HL-60 (cell line): ENCODE data around the gene PRKAG2.
A peak's percentile ranks its signal among the peaks of the same experiment; 100 is the strongest.

Source experiments
- DNase-seq, 2 experiments: peaks; one replicate each; pipeline ENCODE4 v3.0.0-alpha.2; 2010 to 2020; ENCODE audit warnings: low read depth in 1 of 2, low spot score in 1 of 2
- H3K27ac ChIP-seq: fragments of 250-450 bp; sonication (Bioruptor Pico); replicated peaks from 2 replicates; pipeline ENCODE4 v1.5.1; 2020; ENCODE audit warnings: mild to moderate bottlenecking, moderate library complexity
- H3K27me3 ChIP-seq: fragments of 250-450 bp; sonication (Bioruptor Pico); 2 replicates; pipeline ENCODE4 v1.5.1; 2021; ENCODE audit warnings: mild to moderate bottlenecking, moderate library complexity; ENCODE audit not compliant: insufficient read depth, poor library complexity, severe bottlenecking
- H3K4me3 ChIP-seq: replicated peaks from 2 replicates; pipeline ENCODE4 v1.5.1; 2011; ENCODE audit warnings: mild to moderate bottlenecking, control low read depth, low read length; ENCODE audit not compliant: insufficient read depth
- GABPA ChIP-seq: IDR thresholded peaks from 2 replicates; pipeline ENCODE4 v1.6.1; 2012; ENCODE audit warnings: low read depth
- POLR2AphosphoS5 ChIP-seq: IDR thresholded peaks from 2 replicates; pipeline ENCODE4 v1.6.1; 2012; ENCODE audit warnings: low read depth
- REST ChIP-seq: IDR thresholded peaks from 2 replicates; pipeline ENCODE4 v1.6.1; 2012; ENCODE audit warnings: low read depth; ENCODE audit not compliant: insufficient replicate concordance
- SPI1 ChIP-seq: IDR thresholded peaks from 2 replicates; pipeline ENCODE4 v1.6.1; 2012; ENCODE audit warnings: low read depth, mild to moderate bottlenecking, borderline replicate concordance
- TF ChIP-seq, protein P1 (sequence below): IDR thresholded peaks from one replicate; pipeline ENCODE4 v1.5.1; 2011; ENCODE audit warnings: low read length, control low read depth, inconsistent platforms; ENCODE audit not compliant: insufficient read depth

Gene PRKAG2

DNA sequence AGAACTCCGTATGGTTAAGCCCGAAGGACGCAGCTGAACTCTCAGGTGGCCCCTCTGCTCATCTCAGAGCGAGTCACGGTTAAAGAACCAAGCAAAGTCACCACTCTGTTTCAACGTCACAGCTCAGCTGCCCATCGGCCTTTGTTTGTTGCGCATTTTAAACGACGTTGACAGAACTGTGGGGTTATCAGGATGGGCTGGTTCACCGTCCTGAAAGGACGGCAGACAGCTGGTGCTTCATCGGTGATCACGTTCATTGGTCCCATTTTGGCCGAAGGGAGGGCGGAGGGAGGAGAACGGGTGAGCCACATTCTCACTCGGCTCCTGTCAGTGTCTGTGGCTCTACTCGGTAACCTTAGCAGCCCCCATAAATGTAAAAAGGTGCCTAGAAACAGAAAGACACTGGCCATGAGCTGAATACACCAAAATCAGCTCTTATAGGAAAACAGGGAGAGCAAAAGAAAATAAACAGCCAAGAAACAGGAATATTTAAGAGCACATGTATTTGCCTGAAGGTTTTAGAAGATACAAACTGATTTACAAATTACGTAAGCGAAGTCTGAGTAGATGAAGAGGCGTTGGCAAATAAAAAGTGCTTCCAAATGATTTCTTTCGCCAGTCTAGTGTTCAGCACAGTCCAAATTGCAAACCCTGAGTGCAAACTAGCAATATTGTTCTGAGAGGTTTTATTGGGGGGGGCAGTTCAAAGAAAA lies 8.4 kb downstream of the PRKAG2 start:
- Histone ChIP-seq H3K27ac (no peak overlapping the region), H3K4me3 (no peak overlapping the region), H3K27me3 (no peaks in the 10 kb centered on the region)
- TF ChIP-seq GABPA = no peak
- no peak for TF ChIP-seq SPI1
- no peak for TF ChIP-seq REST
- TF ChIP-seq, protein P1, sequence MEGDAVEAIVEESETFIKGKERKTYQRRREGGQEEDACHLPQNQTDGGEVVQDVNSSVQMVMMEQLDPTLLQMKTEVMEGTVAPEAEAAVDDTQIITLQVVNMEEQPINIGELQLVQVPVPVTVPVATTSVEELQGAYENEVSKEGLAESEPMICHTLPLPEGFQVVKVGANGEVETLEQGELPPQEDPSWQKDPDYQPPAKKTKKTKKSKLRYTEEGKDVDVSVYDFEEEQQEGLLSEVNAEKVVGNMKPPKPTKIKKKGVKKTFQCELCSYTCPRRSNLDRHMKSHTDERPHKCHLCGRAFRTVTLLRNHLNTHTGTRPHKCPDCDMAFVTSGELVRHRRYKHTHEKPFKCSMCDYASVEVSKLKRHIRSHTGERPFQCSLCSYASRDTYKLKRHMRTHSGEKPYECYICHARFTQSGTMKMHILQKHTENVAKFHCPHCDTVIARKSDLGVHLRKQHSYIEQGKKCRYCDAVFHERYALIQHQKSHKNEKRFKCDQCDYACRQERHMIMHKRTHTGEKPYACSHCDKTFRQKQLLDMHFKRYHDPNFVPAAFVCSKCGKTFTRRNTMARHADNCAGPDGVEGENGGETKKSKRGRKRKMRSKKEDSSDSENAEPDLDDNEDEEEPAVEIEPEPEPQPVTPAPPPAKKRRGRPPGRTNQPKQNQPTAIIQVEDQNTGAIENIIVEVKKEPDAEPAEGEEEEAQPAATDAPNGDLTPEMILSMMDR = no peak
- TF ChIP-seq POLR2AphosphoS5 = no peak
- DNase-seq = no peak

DNA sequence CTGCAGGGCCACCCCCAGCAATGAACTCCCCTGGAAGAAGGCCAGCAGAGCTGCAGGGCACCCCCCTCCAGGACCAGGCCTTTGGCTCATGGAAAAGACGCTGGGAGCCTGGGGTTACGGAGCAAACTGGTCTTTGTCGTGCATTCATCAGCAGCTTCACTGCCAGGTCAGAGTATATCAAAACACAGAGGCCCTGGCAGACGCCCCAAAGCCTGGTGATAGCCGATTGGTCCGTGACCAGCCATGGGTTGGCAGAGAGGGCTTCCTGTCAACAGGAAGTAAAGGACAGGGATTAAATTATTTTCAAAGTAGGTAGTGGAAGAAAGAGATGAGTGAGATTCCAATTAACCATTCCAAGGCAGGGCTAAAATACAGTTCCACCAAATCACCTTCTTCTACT lies 9.0 kb downstream of the PRKAG2 start:
- Histone ChIP-seq H3K27me3 (no peaks in the 10 kb centered on the region), H3K4me3 (no peak overlapping the region), H3K27ac (no peak overlapping the region)
- TF ChIP-seq POLR2AphosphoS5 (no peak), SPI1 (no peak)
- TF ChIP-seq, protein P1 = no peak
- DNase-seq = no peak

GRCh38 chr7:151866761-151867655 lies 9.9 kb downstream of the PRKAG2 start:
- Histone ChIP-seq H3K27me3 (no peaks in the 10 kb centered on the region), H3K4me3 (no peak overlapping the region), H3K27ac (no peak overlapping the region)
- TF ChIP-seq, protein P1 = no peak
- TF ChIP-seq GABPA (no peak), POLR2AphosphoS5 (no peak), REST (no peak), SPI1 (peak; percentile 40; the same call in 1 of the 2 replicates)
- DNase-seq = no peak
